Glomerular endothelial cell (primary cell): Measurements from ENCODE around the gene ARAP2. TPM values are rescaled to one million over a fixed set of nuclear protein-coding genes. Genes with fewer than 3 reads are reported as not detected.

Source experiments
- DNase-seq: peaks from one replicate; pipeline ENCODE4 v3.0.0-alpha.2; 2011; ENCODE audit warnings: low read depth, low spot score; ENCODE audit errors: extremely low read depth
- total RNA-seq: library from RNA; depleted of rRNA; stranded (reverse); fragments of >200 nt; gene quantifications from 2 replicates; pipeline ENCODE4 v1.2.3, GENCODE V29; 2015

ARAP2 gene
- total RNA-seq, 1 donor from 2014 or later = 1.4 TPM

- no peak for DNase-seq
Observed at GRCh38 chr4:36054694-36055422, 189.5 kb downstream of the ARAP2 start.

- no peak for DNase-seq
Observed at GRCh38 chr4:36053930-36054329, 190.4 kb downstream of the ARAP2 start.

- no peak for DNase-seq
Observed at GRCh38 chr4:36051634-36052033, 192.7 kb downstream of the ARAP2 start.

DNA sequence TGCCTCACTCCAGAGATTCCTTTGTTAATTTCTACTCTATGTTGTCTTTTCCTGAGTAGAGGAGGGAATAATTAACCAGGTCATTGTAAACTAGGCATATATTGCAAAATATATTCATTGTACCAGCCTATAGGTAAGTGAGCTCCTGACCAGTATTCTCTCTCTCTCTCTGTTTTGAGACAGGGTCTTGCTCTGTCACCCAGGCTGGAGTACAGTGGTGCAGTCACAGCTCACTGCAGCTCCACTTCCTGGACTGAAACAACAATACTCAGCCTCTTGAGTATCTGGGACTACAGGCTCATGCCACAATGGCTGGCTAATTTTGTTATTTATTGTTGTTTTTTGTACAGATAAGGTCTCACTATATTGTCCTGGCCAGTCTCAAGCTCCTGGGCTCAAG, 198.3 kb downstream of the ARAP2 start:
- no peak for DNase-seq

DNA sequence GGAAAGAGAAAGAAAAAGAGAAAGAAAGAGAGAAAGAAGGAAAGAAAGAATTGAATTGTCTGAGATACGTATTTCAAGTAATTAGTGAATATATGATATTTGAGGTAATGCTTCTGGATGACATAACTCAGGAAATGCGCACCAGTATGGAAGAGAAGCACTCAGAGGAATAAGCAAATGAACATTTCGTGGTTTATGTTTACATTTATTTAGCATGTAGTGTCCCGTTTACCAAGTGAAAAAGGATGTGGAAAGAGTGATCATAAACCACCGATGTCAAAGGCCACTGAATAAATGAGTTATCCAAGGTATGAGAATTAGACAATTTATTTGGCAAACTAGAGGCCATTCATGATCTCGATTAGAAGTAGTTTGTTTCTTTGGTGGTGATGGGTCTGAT, 200.4 kb downstream of the ARAP2 start:
- DNase-seq = no peak

GRCh38 chr4:36043241-36043640, 201.1 kb downstream of the ARAP2 start:
- DNase-seq = no peak

- DNase-seq = no peak
Observed at GRCh38 chr4:36042122-36042970, 202.0 kb downstream of the ARAP2 start.

DNA sequence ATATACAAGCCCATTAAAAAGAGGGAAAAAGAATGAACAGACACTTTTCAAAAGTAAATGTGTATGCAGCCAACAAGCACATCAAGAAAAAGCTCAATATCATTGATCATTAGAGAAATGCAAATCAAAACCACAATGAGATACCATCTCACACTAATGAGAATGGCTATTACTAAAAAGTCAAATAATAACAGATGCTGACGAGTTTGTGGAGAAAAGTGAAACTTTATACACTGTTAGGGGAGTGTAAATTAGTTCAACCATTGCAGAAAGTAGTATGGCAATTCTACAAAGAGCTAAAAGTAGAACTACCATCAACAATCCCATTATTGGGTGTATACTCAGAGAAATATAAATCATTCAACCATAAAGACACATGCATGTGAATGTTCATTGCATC, 203.0 kb downstream of the ARAP2 start:
- DNase-seq = no peak

DNA sequence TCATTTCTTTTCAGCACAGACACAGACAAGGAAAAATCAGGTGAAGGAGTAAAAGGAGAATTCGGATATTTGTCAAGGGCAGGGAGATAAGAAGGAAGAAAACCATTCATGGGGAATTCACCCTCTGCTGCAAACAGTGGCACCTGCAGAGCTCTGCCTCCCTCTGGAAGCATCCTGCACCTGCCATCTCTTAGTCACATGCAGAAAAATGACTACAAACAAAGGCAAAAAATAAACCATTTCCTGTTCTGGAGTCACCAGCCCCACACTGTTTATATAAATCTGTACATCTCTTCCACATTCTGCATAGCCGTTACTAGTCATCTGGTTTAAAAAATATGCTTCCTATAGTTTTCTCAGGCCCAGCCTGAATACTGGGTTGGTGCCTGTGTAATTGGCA, 205.3 kb downstream of the ARAP2 start:
- DNase-seq = no peak

DNA sequence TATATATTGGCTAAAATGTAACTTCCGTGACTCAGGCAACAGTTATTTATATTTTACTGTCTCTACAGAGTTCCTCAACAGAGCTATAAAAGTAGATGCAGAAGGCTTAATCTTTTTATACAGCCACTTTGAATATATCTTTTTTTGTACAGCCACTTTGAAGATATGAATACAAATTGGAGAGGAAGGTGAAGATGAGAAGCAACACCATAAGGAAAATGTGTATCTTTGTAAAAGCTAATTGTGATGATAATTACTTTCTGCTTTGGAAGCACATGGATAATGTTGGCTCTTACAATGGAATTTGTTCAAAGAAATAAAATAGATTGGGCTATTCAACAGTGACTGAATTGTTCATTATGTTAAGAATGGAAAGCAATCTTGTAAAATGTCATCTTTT, 205.8 kb downstream of the ARAP2 start:
- no peak for DNase-seq

DNA sequence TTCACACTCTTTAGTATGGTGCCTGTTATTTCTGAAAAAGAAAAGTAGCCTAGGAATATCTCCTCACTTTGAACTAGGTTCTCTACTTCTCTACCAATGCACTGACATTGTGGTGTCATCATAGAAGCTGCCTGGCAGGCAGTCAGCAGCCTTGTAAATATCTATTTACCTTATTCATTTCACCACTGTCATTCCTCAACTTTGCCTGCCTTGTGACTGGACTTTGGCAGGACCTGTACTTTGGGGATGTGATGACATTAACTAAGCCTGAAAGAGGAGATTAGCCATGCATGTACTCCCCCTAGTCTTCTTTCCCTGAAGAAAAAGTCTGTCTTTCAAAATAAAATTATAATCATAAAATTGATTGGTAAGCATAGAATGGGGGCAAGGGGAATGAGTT, 207.2 kb downstream of the ARAP2 start:
- no peak for DNase-seq

- no peak for DNase-seq
Observed at GRCh38 chr4:36029951-36030350, 214.4 kb downstream of the ARAP2 start.

DNA sequence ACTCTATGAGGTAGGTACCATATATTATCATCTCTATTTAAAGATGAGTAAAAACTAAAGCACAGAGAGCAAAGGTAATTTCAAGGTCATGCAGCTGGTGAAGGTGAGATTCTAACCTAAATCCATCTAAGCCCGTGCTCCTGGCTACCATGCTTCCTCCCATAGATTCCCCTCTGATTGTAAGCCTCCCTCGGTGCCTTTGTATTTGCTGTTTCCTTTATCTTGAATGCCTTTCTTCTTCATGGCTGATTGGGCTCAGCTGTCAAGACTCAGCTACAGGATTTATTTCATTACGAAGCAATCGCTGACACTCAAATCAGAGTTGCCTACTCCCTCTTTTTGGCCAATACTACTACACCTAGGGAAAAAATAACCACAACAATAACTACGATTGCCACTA, 217.1 kb downstream of the ARAP2 start:
- DNase-seq = no peak

DNA sequence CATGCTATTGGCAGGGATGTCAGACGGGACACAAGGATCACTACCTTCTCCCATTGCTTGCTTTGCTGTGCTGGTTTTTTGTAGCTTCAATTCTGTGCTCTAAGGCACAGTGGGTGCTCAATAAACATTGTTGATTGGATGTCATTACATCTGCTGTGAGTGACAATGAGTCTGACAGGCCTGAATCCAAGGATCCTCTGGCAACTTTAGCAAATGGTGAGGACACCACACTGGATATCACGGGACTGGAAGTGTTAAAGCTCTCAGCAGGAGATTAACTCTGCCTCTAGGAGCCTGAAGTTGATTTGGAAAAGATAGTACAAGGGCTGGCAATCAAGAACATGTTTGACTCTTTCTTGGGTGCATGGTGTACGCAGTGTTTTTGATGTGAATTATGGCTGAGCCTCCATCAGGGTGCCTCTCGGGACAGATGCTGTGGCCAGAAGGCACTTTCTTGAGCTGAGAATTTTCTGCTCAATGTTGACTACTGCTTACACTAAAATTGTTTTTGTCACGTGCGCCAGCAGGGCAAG, 217.9 kb downstream of the ARAP2 start:
- DNase-seq = no peak

GRCh38 chr4:36024901-36025660, 219.2 kb downstream of the ARAP2 start:
- DNase-seq = no peak

DNA sequence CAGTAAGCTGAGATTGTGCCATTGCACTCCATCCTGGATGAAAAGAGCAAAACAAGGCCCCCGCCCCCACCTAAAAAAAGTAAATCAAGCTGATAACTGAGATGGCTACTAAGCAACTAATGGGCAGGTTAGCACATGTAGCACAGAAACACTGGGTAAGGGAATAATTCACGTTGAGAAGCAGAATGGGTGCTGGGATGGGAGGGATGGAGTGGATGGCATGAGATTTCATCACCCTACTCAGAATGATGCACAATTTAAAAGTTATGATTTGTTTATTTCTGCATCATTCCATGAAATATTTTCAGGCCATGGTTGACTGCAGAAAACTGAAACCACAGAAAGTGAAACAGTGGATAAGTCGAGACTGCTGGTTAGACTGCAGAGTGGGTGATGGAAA, 224.0 kb downstream of the ARAP2 start:
- DNase-seq = no peak

Other genes with a start within 250 kb of the ARAP2 start
- not detected in 2 replicates for gene DTHD1, start 37.1 kb upstream of the ARAP2 start, total RNA-seq